GM12891 (cell line): ENCODE data around the gene PTGER1.
"Not testable (repeated sequence)": the region's sequence is repeated elsewhere in the genome, so short reads cannot be mapped to it uniquely, and the experiment has no call there.

Source experiments
- DNase-seq: peaks from one replicate; pipeline ENCODE4 v3.0.0; 2011; ENCODE audit warnings: low spot score; ENCODE audit not compliant: insufficient read length
- FAIRE-seq: peaks from 2 replicates; lab custom pipeline; 2011; peaks lifted over from hg19 to GRCh38; lab: Jason Lieb, UNC
- PAX5 ChIP-seq: IDR thresholded peaks from 2 replicates; pipeline ENCODE4 v1.6.1; 2011; ENCODE audit warnings: low read length, moderate library complexity, mild to moderate bottlenecking; ENCODE audit not compliant: insufficient read depth, severe bottlenecking
- POLR2A ChIP-seq: IDR thresholded peaks from 2 replicates; pipeline ENCODE4 v1.6.1; 2011; ENCODE audit warnings: low read depth, low read length, control low read depth
- POLR2AphosphoS5 ChIP-seq: IDR thresholded peaks from 2 replicates; pipeline ENCODE4 v1.6.1; 2011; ENCODE audit warnings: low read depth, low read length, control low read depth
- POU2F2 ChIP-seq: IDR thresholded peaks from 2 replicates; pipeline ENCODE4 v1.6.1; 2011; ENCODE audit warnings: low read depth, mild to moderate bottlenecking, control low read depth, low read length, moderate library complexity
- SPI1 ChIP-seq: IDR thresholded peaks from 2 replicates; pipeline ENCODE4 v1.6.1; 2011; ENCODE audit warnings: low read depth, low read length, control low read depth
- TAF1 ChIP-seq: IDR thresholded peaks from 2 replicates; pipeline ENCODE4 v1.6.1; 2011; ENCODE audit warnings: low read depth, low read length, control low read depth

PTGER1 gene

GRCh38 chr19:14514215-14514863, 39.2 kb upstream of the PTGER1 start:
- no peak for DNase-seq
- TF ChIP-seq POLR2AphosphoS5 (no peak; the same call in 1 of the 2 replicates), POU2F2 (no peak)
- no peak for FAIRE-seq

GRCh38 chr19:14512406-14512961, 37.3 kb upstream of the PTGER1 start:
- FAIRE-seq (no peak), DNase-seq (no peak)
- no peak for TF ChIP-seq POLR2A
- no peak for TF ChIP-seq TAF1
- TF ChIP-seq PAX5: no peak
- TF ChIP-seq SPI1: no peak
- TF ChIP-seq POU2F2: no peak

- FAIRE-seq: no peak
- TF ChIP-seq TAF1 (no peak), POU2F2 (no peak), POLR2A (no peak), SPI1 (no peak), POLR2AphosphoS5 (no peak), PAX5 (no peak)
- DNase-seq: no peak
These were observed 36.1 kb upstream of the PTGER1 start for GRCh38 chr19:14511229-14511593.

GRCh38 chr19:14510311-14511228, 35.4 kb upstream of the PTGER1 start:
- FAIRE-seq (no peak), DNase-seq (no peak)
- TF ChIP-seq TAF1 (no peak), POLR2A (no peak)

- FAIRE-seq (no peak), DNase-seq (no peak)
- TF ChIP-seq TAF1: no peak
- TF ChIP-seq POU2F2: no peak
- no peak for TF ChIP-seq SPI1
- no peak for TF ChIP-seq POLR2AphosphoS5
- no peak for TF ChIP-seq POLR2A
- TF ChIP-seq PAX5: no peak
These were observed 32.8 kb upstream of the PTGER1 start for GRCh38 chr19:14507704-14508542.

GRCh38 chr19:14505488-14506239, 30.5 kb upstream of the PTGER1 start:
- DNase-seq (peak; percentile 82), FAIRE-seq (peak; percentile 38)
- TF ChIP-seq POU2F2 (no peak), SPI1 (no peak), POLR2A (no peak), TAF1 (no peak), PAX5 (no peak), POLR2AphosphoS5 (no peak)

- DNase-seq, FAIRE-seq: not testable (repeated sequence)
These were observed 29.4 kb upstream of the PTGER1 start for GRCh38 chr19:14504575-14504974.

GRCh38 chr19:14503285-14503684, 28.1 kb upstream of the PTGER1 start:
- TF ChIP-seq SPI1: no peak
- TF ChIP-seq TAF1: no peak
- no peak for TF ChIP-seq POLR2AphosphoS5
- no peak for TF ChIP-seq POLR2A
- TF ChIP-seq POU2F2: no peak
- TF ChIP-seq PAX5: no peak
- no peak for DNase-seq
- no peak for FAIRE-seq

- no peak for TF ChIP-seq POLR2A
- no peak for TF ChIP-seq POLR2AphosphoS5
- TF ChIP-seq PAX5: no peak
- TF ChIP-seq TAF1: no peak
- no peak for TF ChIP-seq SPI1
- no peak for TF ChIP-seq POU2F2
- no peak for FAIRE-seq
- no peak for DNase-seq
These were observed 27.4 kb upstream of the PTGER1 start for GRCh38 chr19:14502334-14503092.
